ENCODE measurements around the gene FOXI1.
A peak's percentile ranks its signal among the peaks of the same experiment; 100 is the strongest.

Gene FOXI1

GRCh38 chr5:170149206-170149515, 43.5 kb downstream of the FOXI1 start:
- TF ChIP-seq ISL1 (CRISPR knock-in tag; IDR thresholded peaks at IDR 0.05) (no peak), ZFP30 (CRISPR knock-in tag; IDR thresholded peaks at IDR 0.05) (no peak), ARNTL (CRISPR knock-in tag; IDR thresholded peaks at IDR 0.05; ENCODE audit: borderline replicate concordance, low read depth) (no peak), PPARA (CRISPR knock-in tag; IDR thresholded peaks at IDR 0.05; ENCODE audit: borderline replicate concordance) (no peak), PATZ1 (CRISPR knock-in tag; IDR thresholded peaks at IDR 0.05; ENCODE audit: borderline replicate concordance) (no peak), ZC3H10 (CRISPR knock-in tag; IDR thresholded peaks at IDR 0.05) (no peak), BACH2 (CRISPR knock-in tag; IDR thresholded peaks at IDR 0.05; ENCODE audit: borderline replicate concordance) (no peak)
- ATAC-seq = no peak

- no peak for ATAC-seq
- TF ChIP-seq POU6F1 (CRISPR knock-in tag; IDR thresholded peaks at IDR 0.05; ENCODE audit: borderline replicate concordance, low read depth) (no peak), ZFP3 (CRISPR knock-in tag; IDR thresholded peaks at IDR 0.05) (no peak), CREB5 (CRISPR knock-in tag; IDR thresholded peaks at IDR 0.05; ENCODE audit: low read depth) (no peak)
These were observed 45.0 kb downstream of the FOXI1 start for GRCh38 chr5:170150713-170151096.

GRCh38 chr5:170151097-170151831, 45.6 kb downstream of the FOXI1 start:
- TF ChIP-seq SNAI2 (CRISPR knock-in tag; IDR thresholded peaks at IDR 0.05) (0 out of 2 replicates have a peak, but pooled peaks have one; percentile 27), ISL1 (CRISPR knock-in tag; IDR thresholded peaks at IDR 0.05) (peak; percentile 71; the same call in 1 of the 2 replicates), BACH2 (CRISPR knock-in tag; IDR thresholded peaks at IDR 0.05; ENCODE audit: borderline replicate concordance) (no peak)
- ATAC-seq = peak; percentile 91

- ATAC-seq = no peak
- TF ChIP-seq SNAI2 (CRISPR knock-in tag; IDR thresholded peaks at IDR 0.05) (no peak), ESRRG (CRISPR knock-in tag; IDR thresholded peaks at IDR 0.05) (no peak), TOX (CRISPR knock-in tag; IDR thresholded peaks at IDR 0.05; ENCODE audit: borderline replicate concordance) (no peak), PPARA (CRISPR knock-in tag; IDR thresholded peaks at IDR 0.05; ENCODE audit: borderline replicate concordance) (no peak), ZFP30 (CRISPR knock-in tag; IDR thresholded peaks at IDR 0.05) (no peak), ZFP3 (CRISPR knock-in tag; IDR thresholded peaks at IDR 0.05) (no peak), ARNTL (CRISPR knock-in tag; IDR thresholded peaks at IDR 0.05; ENCODE audit: borderline replicate concordance, low read depth) (no peak), ZNF70 (CRISPR knock-in tag; IDR thresholded peaks at IDR 0.05) (no peak), ZNF8 (CRISPR knock-in tag; IDR thresholded peaks at IDR 0.05) (no peak), ISL1 (CRISPR knock-in tag; IDR thresholded peaks at IDR 0.05) (no peak)
These were observed 47.1 kb downstream of the FOXI1 start for GRCh38 chr5:170152767-170153166.

- no peak for ATAC-seq
These were observed 48.6 kb downstream of the FOXI1 start for GRCh38 chr5:170154297-170154696.

GRCh38 chr5:170154744-170155143, 49.0 kb downstream of the FOXI1 start:
- no peak for ATAC-seq
- TF ChIP-seq TCF4 (CRISPR knock-in tag; IDR thresholded peaks at IDR 0.05; ENCODE audit: borderline replicate concordance) = no peak; the same call in 1 of the 2 replicates
- TF ChIP-seq ZNF8 (CRISPR knock-in tag; IDR thresholded peaks at IDR 0.05) = no peak
- TF ChIP-seq BACH2 (CRISPR knock-in tag; IDR thresholded peaks at IDR 0.05; ENCODE audit: borderline replicate concordance) = no peak
- TF ChIP-seq ESRRG (CRISPR knock-in tag; IDR thresholded peaks at IDR 0.05) = no peak
- no peak for TF ChIP-seq PPARA (CRISPR knock-in tag; IDR thresholded peaks at IDR 0.05; ENCODE audit: borderline replicate concordance)

More at GRCh38 chr5:170154297-170154696, 48.6 kb downstream of the FOXI1 start:
- TF ChIP-seq CSDC2 (CRISPR knock-in tag; IDR thresholded peaks at IDR 0.05) (no peak), ESRRG (CRISPR knock-in tag; IDR thresholded peaks at IDR 0.05) (no peak), ZNF70 (CRISPR knock-in tag; IDR thresholded peaks at IDR 0.05) (no peak), ARNTL (CRISPR knock-in tag; IDR thresholded peaks at IDR 0.05; ENCODE audit: borderline replicate concordance, low read depth) (no peak)
